Memory B cell (primary cell): ENCODE measurements around the gene PUSL1.

Experiments used
- ATAC-seq: fragments of 150-1000 bp; cut with Tn5 transposase; 2 replicates; pipeline ENCODE4 v1.10.0; 2021; ENCODE audit warnings: low read depth, mild to moderate bottlenecking, moderate library complexity
- DNase-seq, 2 donors: peaks; one replicate each; pipeline ENCODE4 v3.0.0; 2022; ENCODE audit warnings: low spot score in 2 of 2
- H3K27ac Mint-ChIP-seq: one replicate; pipeline ENCODE4 v1.8.0; 2022; ENCODE audit warnings: mild to moderate bottlenecking, moderate library complexity, mixed read lengths
- H3K27me3 Mint-ChIP-seq: one replicate; pipeline ENCODE4 v1.8.0; 2022; ENCODE audit warnings: mixed read lengths
- H3K36me3 Mint-ChIP-seq: one replicate; pipeline ENCODE4 v1.8.0; 2022; ENCODE audit warnings: mild to moderate bottlenecking, mixed read lengths
- H3K4me1 Mint-ChIP-seq: one replicate; pipeline ENCODE4 v1.8.0; 2022; ENCODE audit warnings: mixed read lengths
- H3K4me3 Mint-ChIP-seq: one replicate; pipeline ENCODE4 v1.8.0; 2022; ENCODE audit warnings: mild to moderate bottlenecking, moderate library complexity, mixed read lengths
- H3K9me3 Mint-ChIP-seq: one replicate; pipeline ENCODE4 v1.8.0; 2022; ENCODE audit warnings: mixed read lengths

The PUSL1 gene

DNA sequence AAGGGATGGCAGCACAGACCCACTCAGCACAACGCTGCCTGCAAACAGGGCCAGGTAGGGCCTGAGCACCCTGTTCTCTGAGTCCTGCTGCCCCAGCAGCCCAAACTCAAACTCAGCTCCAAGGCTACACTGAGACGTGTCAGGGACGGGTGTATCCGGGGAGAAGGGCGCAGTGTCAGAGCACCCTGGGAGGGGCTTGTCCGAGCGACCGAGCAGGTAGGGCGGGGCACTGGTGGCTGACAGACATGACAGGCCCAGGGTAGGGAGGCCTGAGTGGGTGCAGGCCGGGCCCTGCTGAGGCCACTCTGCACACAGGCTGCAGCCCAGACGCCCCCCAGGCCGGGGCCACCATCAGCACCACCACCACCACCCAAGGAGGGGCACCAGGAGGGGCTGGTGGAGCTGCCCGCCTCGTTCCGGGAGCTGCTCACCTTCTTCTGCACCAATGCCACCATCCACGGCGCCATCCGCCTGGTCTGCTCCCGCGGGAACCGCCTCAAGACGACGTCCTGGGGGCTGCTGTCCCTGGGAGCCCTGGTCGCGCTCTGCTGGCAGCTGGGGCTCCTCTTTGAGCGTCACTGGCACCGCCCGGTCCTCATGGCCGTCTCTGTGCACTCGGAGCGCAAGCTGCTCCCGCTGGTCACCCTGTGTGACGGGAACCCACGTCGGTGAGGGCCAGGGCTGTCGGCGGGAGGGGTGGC is 22.6 kb upstream of the PUSL1 start:
- H3K4me3 Mint-ChIP-seq = no peak overlapping the region
- DNase-seq = no peak
- H3K9me3 Mint-ChIP-seq = no peaks in the 10 kb centered on the region
- H3K27ac Mint-ChIP-seq = no peak overlapping the region
- H3K36me3 Mint-ChIP-seq = no peaks in the 10 kb centered on the region
- H3K27me3 Mint-ChIP-seq = peaks cover 7% of the 10 kb centered on the region
- H3K4me1 Mint-ChIP-seq = peaks cover 11% of the 10 kb centered on the region
- ATAC-seq = no peak

- Mint-ChIP-seq H3K9me3 (no peaks in the 10 kb centered on the region), H3K36me3 (no peaks in the 10 kb centered on the region), H3K4me1 (peaks cover 11% of the 10 kb centered on the region), H3K27ac (no peak overlapping the region), H3K4me3 (no peak overlapping the region), H3K27me3 (peaks cover 7% of the 10 kb centered on the region)
- ATAC-seq (no peak), DNase-seq (no peak)
Measured at GRCh38 chr1:1286313-1287261, 21.8 kb upstream of the PUSL1 start.

GRCh38 chr1:1287288-1288110 is 20.9 kb upstream of the PUSL1 start:
- Mint-ChIP-seq H3K27ac (no peak overlapping the region), H3K4me3 (no peak overlapping the region), H3K27me3 (peaks cover 5% of the 10 kb centered on the region), H3K36me3 (no peaks in the 10 kb centered on the region), H3K4me1 (peaks cover 17% of the 10 kb centered on the region), H3K9me3 (no peaks in the 10 kb centered on the region)
- ATAC-seq = no peak
- no peak for DNase-seq

GRCh38 chr1:1290238-1290731 is 18.1 kb upstream of the PUSL1 start:
- Mint-ChIP-seq H3K9me3 (no peaks in the 10 kb centered on the region), H3K27ac (peak overlapping the region; percentile 86), H3K4me1 (peaks cover 11% of the 10 kb centered on the region), H3K27me3 (peaks cover 2% of the 10 kb centered on the region), H3K36me3 (peaks cover 1% of the 10 kb centered on the region), H3K4me3 (no peak overlapping the region)
- ATAC-seq (peak; percentile 30), DNase-seq (peak; percentile 57 to 69)

- H3K4me3 Mint-ChIP-seq = no peak overlapping the region
- DNase-seq = no peak
Measured at GRCh38 chr1:1291023-1291528, 17.3 kb upstream of the PUSL1 start.

GRCh38 chr1:1291548-1292441 is 16.6 kb upstream of the PUSL1 start:
- DNase-seq (peak; percentile 70 to 73), ATAC-seq (peak; percentile 95)
- Mint-ChIP-seq H3K4me1 (peaks cover 11% of the 10 kb centered on the region), H3K36me3 (peaks cover 1% of the 10 kb centered on the region), H3K27me3 (peaks cover 2% of the 10 kb centered on the region), H3K4me3 (no peak overlapping the region), H3K9me3 (no peaks in the 10 kb centered on the region), H3K27ac (peak overlapping the region; percentile 41)

More at GRCh38 chr1:1291023-1291528, 17.3 kb upstream of the PUSL1 start:
- peaks cover 11% of the 10 kb centered on the region for H3K4me1 Mint-ChIP-seq
- no peak for ATAC-seq
- peaks cover 2% of the 10 kb centered on the region for H3K27me3 Mint-ChIP-seq
- no peak overlapping the region for H3K27ac Mint-ChIP-seq
- H3K36me3 Mint-ChIP-seq = peaks cover 1% of the 10 kb centered on the region
- no peaks in the 10 kb centered on the region for H3K9me3 Mint-ChIP-seq

GRCh38 chr1:1292442-1292779 is 16.0 kb upstream of the PUSL1 start:
- Mint-ChIP-seq H3K4me3 (no peak overlapping the region), H3K27me3 (peaks cover 2% of the 10 kb centered on the region), H3K4me1 (peaks cover 11% of the 10 kb centered on the region), H3K36me3 (peaks cover 1% of the 10 kb centered on the region), H3K9me3 (no peaks in the 10 kb centered on the region), H3K27ac (no peak overlapping the region)
- no peak for ATAC-seq
- no peak for DNase-seq

- no peak for DNase-seq
- peaks cover 2% of the 10 kb centered on the region for H3K27me3 Mint-ChIP-seq
Measured at GRCh38 chr1:1292851-1293250, 15.5 kb upstream of the PUSL1 start.

GRCh38 chr1:1293263-1294249 is 14.8 kb upstream of the PUSL1 start:
- Mint-ChIP-seq H3K36me3 (peaks cover 1% of the 10 kb centered on the region), H3K27me3 (peaks cover 2% of the 10 kb centered on the region), H3K27ac (no peak overlapping the region), H3K4me1 (peaks cover 11% of the 10 kb centered on the region), H3K4me3 (no peak overlapping the region), H3K9me3 (no peaks in the 10 kb centered on the region)
- ATAC-seq = no peak
- no peak for DNase-seq

More at GRCh38 chr1:1292851-1293250, 15.5 kb upstream of the PUSL1 start:
- Mint-ChIP-seq H3K9me3 (no peaks in the 10 kb centered on the region), H3K27ac (no peak overlapping the region), H3K4me1 (peaks cover 11% of the 10 kb centered on the region), H3K36me3 (peaks cover 1% of the 10 kb centered on the region), H3K4me3 (no peak overlapping the region)
- ATAC-seq = no peak

DNA sequence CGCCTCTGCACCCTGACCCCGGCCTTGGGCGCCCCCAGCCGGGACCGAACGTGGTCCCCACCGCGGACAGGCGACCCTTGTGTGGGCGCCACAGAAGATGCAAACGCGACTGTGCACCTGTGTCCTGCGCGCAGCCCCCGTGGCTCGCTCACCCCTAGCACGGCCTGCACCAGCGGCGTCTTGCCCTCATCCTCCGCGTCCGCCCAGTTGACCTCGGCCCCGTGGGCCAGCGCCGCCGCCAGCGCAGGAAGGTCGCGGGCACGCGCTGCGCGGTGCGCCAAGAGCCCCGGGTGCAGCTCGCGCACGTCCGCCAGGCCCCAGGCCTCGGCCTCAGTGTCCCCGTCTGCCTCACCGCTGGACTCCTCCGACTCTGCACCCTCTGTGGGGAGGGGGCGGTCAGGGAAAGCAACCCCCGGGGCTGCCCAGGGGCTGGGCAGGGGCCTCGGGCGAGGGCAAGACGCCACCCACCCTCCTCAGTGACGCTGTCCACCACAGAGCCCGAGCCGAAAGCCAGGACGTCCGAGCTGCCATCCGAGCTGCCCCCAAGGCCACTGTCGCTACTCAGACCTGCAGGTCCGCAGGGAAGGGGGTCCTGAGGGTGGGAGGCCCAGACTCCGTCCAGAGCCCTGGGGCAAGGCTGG is 14.0 kb upstream of the PUSL1 start:
- H3K4me3 Mint-ChIP-seq = no peak overlapping the region
- H3K27ac Mint-ChIP-seq = no peak overlapping the region
- H3K4me1 Mint-ChIP-seq = peaks cover 11% of the 10 kb centered on the region
- H3K27me3 Mint-ChIP-seq = peaks cover 2% of the 10 kb centered on the region
- ATAC-seq = no peak
- peaks cover 1% of the 10 kb centered on the region for H3K36me3 Mint-ChIP-seq
- no peak for DNase-seq
- no peaks in the 10 kb centered on the region for H3K9me3 Mint-ChIP-seq

DNA sequence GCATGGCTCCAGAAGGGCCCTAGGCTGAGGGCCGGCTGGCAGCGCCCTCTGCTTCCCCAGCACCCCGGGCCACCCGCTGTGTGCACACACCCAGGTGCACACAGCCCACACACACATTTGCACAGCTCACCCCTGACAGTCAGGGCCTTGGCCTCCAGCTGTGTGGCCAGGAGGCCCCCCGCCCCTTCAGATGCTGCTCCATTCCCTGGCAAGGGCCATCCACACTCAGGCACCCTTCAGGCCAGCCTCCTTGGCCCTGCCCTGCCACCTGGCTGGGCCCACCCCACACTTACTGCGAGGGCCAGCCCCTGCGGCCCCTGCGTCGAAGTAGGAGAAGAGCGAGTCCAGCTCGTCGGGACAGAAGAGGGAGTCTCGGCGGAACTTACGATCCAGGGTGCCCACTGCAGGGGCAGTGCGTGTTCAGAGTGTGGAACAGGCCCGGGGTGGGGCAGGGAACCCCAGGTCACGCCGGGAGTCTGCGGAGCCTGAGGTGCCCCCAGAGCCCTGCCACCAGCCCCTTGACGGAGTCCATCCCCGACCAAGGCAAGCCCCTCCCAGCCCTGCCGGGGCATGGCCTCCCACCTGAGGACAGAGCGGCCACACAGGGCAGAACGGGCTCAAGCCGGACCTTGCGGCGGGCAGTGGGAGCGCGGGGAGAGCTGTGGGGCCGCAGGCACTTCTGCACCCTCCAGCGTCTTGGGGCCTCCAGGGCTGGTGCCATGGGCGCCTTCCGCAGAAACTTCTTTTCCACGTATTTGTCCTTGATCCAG is 13.1 kb upstream of the PUSL1 start:
- H3K36me3 Mint-ChIP-seq = peaks cover 1% of the 10 kb centered on the region
- DNase-seq (no peak), ATAC-seq (no peak)
- H3K9me3 Mint-ChIP-seq = no peaks in the 10 kb centered on the region
- H3K27ac Mint-ChIP-seq = no peak overlapping the region
- peaks cover 8% of the 10 kb centered on the region for H3K4me1 Mint-ChIP-seq
- H3K4me3 Mint-ChIP-seq = no peak overlapping the region
- no peaks in the 10 kb centered on the region for H3K27me3 Mint-ChIP-seq
